Gastroesophageal sphincter (tissue), 4 donors: Measurements from ENCODE around the gene TSKU. TPM values are rescaled to one million over a fixed set of nuclear protein-coding genes. Genes with fewer than 3 reads are reported as not detected.

Experiments used
- ATAC-seq: fragments of 150-250 bp; one replicate; pipeline ENCODE4 v1.9.1; 2016; ENCODE audit warnings: mild to moderate bottlenecking, moderate library complexity
- H3K27ac ChIP-seq, 4 donors: fragments of 200-600 bp; sonication (generic) in 3 of 4; 1 replicate in 3 of 4; 2 replicates in 1 of 4; pipeline ENCODE4 v1.5.1; 2016 to 2019
- H3K27me3 ChIP-seq: fragments of 200-600 bp; sonication (generic); one replicate; pipeline ENCODE4 v1.5.1; 2019
- H3K36me3 ChIP-seq, 2 donors: fragments of 200-600 bp; sonication (generic); one replicate each; pipeline ENCODE4 v1.5.1; 2019; ENCODE audit warnings: control low read depth in 1 of 2
- H3K4me1 ChIP-seq, 3 donors: fragments of 200-600 bp; sonication (generic); 1 replicate in 2 of 3; 2 replicates in 1 of 3; pipeline ENCODE4 v1.5.1; 2016 to 2019; ENCODE audit warnings: control low read depth in 2 of 3
- H3K4me3 ChIP-seq, 2 donors: fragments of 200-600 bp; sonication (generic); one replicate each; pipeline ENCODE4 v1.5.1; 2019; ENCODE audit warnings: mild to moderate bottlenecking in 1 of 2, moderate library complexity in 1 of 2
- H3K9me3 ChIP-seq, 3 donors: fragments of 200-600 bp; sonication (generic); one replicate each; pipeline ENCODE4 v1.5.1; 2017 to 2019; ENCODE audit warnings: control low read depth in 2 of 3
- EP300 ChIP-seq: sonication (generic); formaldehyde crosslinking; IDR thresholded peaks from one replicate; pipeline ENCODE4 v1.6.1; 2017; ENCODE audit warnings: antibody characterized with exemption, mild to moderate bottlenecking
- POLR2A ChIP-seq, 2 donors: fragments of 450-650 bp; IDR thresholded peaks; one replicate each; pipeline ENCODE4 v1.6.1; 2017; ENCODE audit warnings: antibody characterized with exemption in 2 of 2, mild to moderate bottlenecking in 2 of 2, moderate library complexity in 1 of 2
- POLR2AphosphoS5 ChIP-seq: sonication (generic); formaldehyde crosslinking; IDR thresholded peaks from one replicate; pipeline ENCODE4 v1.6.1; 2017; ENCODE audit warnings: antibody characterized with exemption
- WGBS, 2 donors: methylation state at CpG; one replicate each; pipeline ENCODE4 v1.1.5; 2018; ENCODE audit warnings: low coverage in 1 of 2; 5-methylcytosine and 5-hydroxymethylcytosine counted together
- total RNA-seq, 4 donors: library from RNA; depleted of rRNA; stranded (reverse); fragments of >200 nt; gene quantifications; one replicate each; pipeline ENCODE4 v1.1.0, GENCODE V29; 2016
- TF ChIP-seq, protein P1 (sequence below), 4 experiments: fragments of 200-600 bp in 2 of 4; fragments of 450-650 bp in 2 of 4; sonication (generic) in 1 of 4; IDR thresholded peaks; one replicate each; pipeline ENCODE4 v1.5.1; 2017 to 2019; ENCODE audit warnings: antibody characterized with exemption in 4 of 4, mild to moderate bottlenecking in 2 of 4, moderate library complexity in 2 of 4

The TSKU gene
- total RNA-seq, 4 donors from 2014 or later, result 23.5 to 53.7 (median 38.2) TPM

DNA sequence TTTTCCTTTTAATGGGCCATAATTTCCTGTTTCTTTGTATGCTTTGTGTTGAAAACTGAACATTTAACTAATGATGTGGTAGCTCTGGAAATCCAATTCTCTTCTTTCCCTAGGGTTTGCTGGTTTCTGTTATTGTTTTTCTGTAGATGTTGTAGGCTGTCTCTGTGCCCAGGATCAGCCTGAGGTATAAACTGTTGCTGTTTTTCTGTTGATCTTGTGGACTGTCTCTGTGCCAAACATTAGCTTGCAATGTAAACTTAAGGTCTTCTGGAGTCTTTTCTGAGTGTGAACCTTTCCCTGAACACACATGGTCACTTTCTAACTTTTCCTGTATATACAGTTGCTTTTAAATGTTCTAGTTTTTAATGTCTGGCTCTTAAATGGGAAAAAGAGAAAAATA, 5.9 kb upstream of the TSKU start:
- H3K27me3 ChIP-seq, result no peaks in the 10 kb centered on the region
- no peak for ATAC-seq
- no peaks in the 10 kb centered on the region for H3K36me3 ChIP-seq
- no peak for TF ChIP-seq POLR2AphosphoS5
- TF ChIP-seq, protein P1, sequence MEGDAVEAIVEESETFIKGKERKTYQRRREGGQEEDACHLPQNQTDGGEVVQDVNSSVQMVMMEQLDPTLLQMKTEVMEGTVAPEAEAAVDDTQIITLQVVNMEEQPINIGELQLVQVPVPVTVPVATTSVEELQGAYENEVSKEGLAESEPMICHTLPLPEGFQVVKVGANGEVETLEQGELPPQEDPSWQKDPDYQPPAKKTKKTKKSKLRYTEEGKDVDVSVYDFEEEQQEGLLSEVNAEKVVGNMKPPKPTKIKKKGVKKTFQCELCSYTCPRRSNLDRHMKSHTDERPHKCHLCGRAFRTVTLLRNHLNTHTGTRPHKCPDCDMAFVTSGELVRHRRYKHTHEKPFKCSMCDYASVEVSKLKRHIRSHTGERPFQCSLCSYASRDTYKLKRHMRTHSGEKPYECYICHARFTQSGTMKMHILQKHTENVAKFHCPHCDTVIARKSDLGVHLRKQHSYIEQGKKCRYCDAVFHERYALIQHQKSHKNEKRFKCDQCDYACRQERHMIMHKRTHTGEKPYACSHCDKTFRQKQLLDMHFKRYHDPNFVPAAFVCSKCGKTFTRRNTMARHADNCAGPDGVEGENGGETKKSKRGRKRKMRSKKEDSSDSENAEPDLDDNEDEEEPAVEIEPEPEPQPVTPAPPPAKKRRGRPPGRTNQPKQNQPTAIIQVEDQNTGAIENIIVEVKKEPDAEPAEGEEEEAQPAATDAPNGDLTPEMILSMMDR (IDR thresholded peaks at IDR 0.05), result no peak
- no peak for TF ChIP-seq POLR2A (IDR thresholded peaks at IDR 0.05)
- TF ChIP-seq EP300, result no peak
- H3K9me3 ChIP-seq, result peaks cover 0 to 21% (median 0%) of the 10 kb centered on the region in 3 donors
- no peak overlapping the region for H3K27ac ChIP-seq
- H3K4me3 ChIP-seq, result no peak overlapping the region
- H3K4me1 ChIP-seq, result peaks cover 0 to 44% (median 19%) of the 10 kb centered on the region in 3 donors

DNA sequence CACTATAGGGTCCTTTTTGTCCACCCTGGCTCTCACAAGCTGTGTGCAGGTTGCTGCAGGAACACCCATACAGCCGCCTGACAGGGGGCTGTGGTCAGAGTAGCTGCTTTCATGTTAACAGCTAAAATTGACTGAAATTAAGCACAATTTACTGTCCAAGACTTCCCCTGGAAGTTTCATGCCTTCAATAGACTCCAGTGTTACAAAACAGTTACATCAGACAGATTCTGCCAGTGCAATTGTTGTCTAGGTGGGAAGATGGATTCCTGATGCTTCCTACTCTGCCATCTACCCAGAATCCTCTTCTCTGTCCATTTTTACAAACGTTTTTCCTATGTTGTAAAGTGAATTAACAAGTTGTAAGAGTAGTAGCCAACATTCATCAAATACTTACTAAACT, 5.3 kb upstream of the TSKU start:
- no peak for TF ChIP-seq POLR2A (IDR thresholded peaks at IDR 0.05)
- no peak for TF ChIP-seq EP300
- TF ChIP-seq POLR2AphosphoS5, result no peak
- TF ChIP-seq, protein P1 (IDR thresholded peaks at IDR 0.05), result no peak

DNA sequence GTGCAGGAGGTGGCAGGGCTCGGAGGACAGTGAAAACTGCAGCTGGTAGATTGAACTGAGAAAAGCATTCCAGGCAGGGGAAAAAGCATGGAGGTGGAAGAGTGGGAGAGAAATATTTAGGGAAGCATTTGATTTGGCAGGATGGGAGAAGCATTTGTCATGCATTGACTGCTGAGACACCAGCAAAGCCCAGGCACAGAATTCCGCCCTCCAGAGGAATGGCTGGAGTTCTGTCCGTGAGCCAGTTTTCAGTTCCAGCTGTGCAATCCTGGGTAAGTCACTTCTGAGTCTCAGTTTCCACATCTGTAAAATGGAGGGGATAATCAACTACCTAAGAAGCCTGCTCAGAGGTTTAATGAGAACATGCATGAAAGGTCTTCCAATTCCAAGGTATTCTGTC, 4.3 kb upstream of the TSKU start:
- Histone ChIP-seq H3K27me3 (no peaks in the 10 kb centered on the region), H3K4me1 (peaks cover 0 to 42% (median 13%) of the 10 kb centered on the region in 3 donors), H3K27ac (no peak overlapping the region), H3K9me3 (peaks cover 0 to 21% (median 0%) of the 10 kb centered on the region in 3 donors), H3K4me3 (no peak overlapping the region), H3K36me3 (no peaks in the 10 kb centered on the region)
- WGBS, 2 donors, result 56 to 71% methylated on average over 3 of the region's 3 CpGs
- no peak for TF ChIP-seq POLR2A (IDR thresholded peaks at IDR 0.05)
- TF ChIP-seq, protein P1 (IDR thresholded peaks at IDR 0.05), result no peak
- no peak for TF ChIP-seq EP300
- no peak for TF ChIP-seq POLR2AphosphoS5
- no peak for ATAC-seq

More for the DNA sequence above, 5.3 kb upstream of the TSKU start:
- 10 to 55% methylated on average over 1 to 2 of the region's 2 CpGs for WGBS, 2 donors
- H3K36me3 ChIP-seq, result no peaks in the 10 kb centered on the region
- peaks cover 0 to 21% (median 0%) of the 10 kb centered on the region in 3 donors for H3K9me3 ChIP-seq
- peaks cover 0 to 44% (median 19%) of the 10 kb centered on the region in 3 donors for H3K4me1 ChIP-seq
- H3K4me3 ChIP-seq, result no peak overlapping the region
- H3K27ac ChIP-seq, result no peak overlapping the region
- no peak for ATAC-seq
- no peaks in the 10 kb centered on the region for H3K27me3 ChIP-seq

DNA sequence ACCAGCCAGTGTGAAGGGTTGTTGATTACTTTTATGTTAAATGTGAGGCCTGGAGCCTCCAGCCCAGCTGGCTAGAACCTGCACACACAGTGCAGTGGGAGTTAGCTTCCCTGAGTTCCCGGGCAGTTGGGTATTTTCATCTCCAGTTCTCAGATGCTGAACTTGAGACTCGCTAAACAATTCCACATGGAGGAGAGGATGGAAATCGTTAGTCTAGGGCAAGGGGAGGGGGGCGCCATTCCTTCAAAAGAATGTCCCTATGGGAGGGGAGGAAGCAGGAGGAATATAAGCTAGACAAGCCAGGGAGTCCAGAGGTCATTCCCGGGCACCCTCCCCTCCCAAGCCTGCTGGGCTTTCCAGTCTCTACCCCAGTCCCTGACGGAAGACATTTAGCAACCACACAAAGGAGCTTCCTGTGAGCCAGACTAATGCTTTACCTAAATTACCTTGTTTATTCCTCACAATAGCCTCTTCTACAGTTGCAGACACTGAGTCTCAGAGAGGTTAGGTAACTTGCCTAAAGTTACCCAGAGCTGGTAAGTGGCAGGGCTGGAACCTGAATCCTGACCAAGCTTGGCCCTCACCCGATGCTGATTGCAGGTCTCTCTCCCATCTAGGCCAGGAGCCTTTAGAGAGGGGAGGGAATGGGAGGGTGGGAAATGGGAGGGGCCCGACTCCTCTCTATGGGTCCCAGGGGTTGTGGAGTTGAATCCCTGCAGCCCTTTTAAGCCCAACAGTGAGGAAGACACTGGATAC, 1.9 kb upstream of the TSKU start:
- Histone ChIP-seq H3K9me3 (peaks cover 0 to 14% (median 0%) of the 10 kb centered on the region in 3 donors), H3K27ac (peak overlapping the region in 3 of 4 donors; percentile 57 to 94 (median 89)), H3K36me3 (no peaks in the 10 kb centered on the region), H3K4me3 (peak overlapping the region in 1 of 2 donors; percentile 84), H3K4me1 (peaks cover 0 to 55% (median 6%) of the 10 kb centered on the region in 3 donors), H3K27me3 (no peaks in the 10 kb centered on the region)
- 55 to 62% methylated on average over 3 to 6 of the region's 8 CpGs for WGBS, 2 donors
- ATAC-seq, result no peak
- TF ChIP-seq POLR2A (IDR thresholded peaks at IDR 0.05) (no peak), EP300 (no peak), POLR2AphosphoS5 (no peak)
- TF ChIP-seq, protein P1 (IDR thresholded peaks at IDR 0.05), result no peak
